HFFc6 (cell line): ENCODE results near the gene APP. TPM values are rescaled to one million over a fixed set of nuclear protein-coding genes. Genes with fewer than 3 reads are reported as not detected.

Experiments used
- DNase-seq: peaks from one replicate; pipeline ENCODE4 v3.0.0-alpha.2; 2018
- H3K27ac Mint-ChIP-seq: 2 replicates; pipeline ENCODE4 v1.8.0; 2020; ENCODE audit warnings: mild to moderate bottlenecking, mixed read lengths
- H3K27me3 Mint-ChIP-seq: 2 replicates; pipeline ENCODE4 v1.8.0; 2021; ENCODE audit warnings: mild to moderate bottlenecking, moderate library complexity, mixed read lengths; ENCODE audit not compliant: insufficient read depth
- H3K36me3 Mint-ChIP-seq: 2 replicates; pipeline ENCODE4 v1.8.0; 2021; ENCODE audit warnings: low read depth, mixed read lengths
- H3K4me1 Mint-ChIP-seq: 2 replicates; pipeline ENCODE4 v1.8.0; 2020; ENCODE audit warnings: low read depth, mixed read lengths
- H3K4me3 Mint-ChIP-seq: 2 replicates; pipeline ENCODE4 v1.8.0; 2020; ENCODE audit warnings: mild to moderate bottlenecking, moderate library complexity, mixed read lengths
- H3K9me3 Mint-ChIP-seq: 2 replicates; pipeline ENCODE4 v1.8.0; 2020; ENCODE audit warnings: mild to moderate bottlenecking, mixed read lengths
- CTCF ChIP-seq: fragments of 200-600 bp; sonication (generic); IDR thresholded peaks from 2 replicates; pipeline ENCODE4 v1.5.0; 2021; ENCODE audit warnings: antibody characterized with exemption, mild to moderate bottlenecking
- total RNA-seq, 6 experiments: library from RNA; stranded (reverse); fragmentation: NEBNext Ultra II Directional; extraction: Animal tissue kit (Norgen Biotek cat#: 25700); gene quantifications; 2 replicates in 1 of 6; 3 replicates in 5 of 6; pipeline ENCODE4 v1.2.3, GENCODE V29; 2021

The APP gene
- total RNA-seq, 6 experiments from 2014 or later, result 396 to 438 (median 425) TPM

- H3K9me3 Mint-ChIP-seq, result no peaks in the 10 kb centered on the region; the same call in 1 of the 2 replicates
- no peak overlapping the region for H3K27ac Mint-ChIP-seq
- H3K4me3 Mint-ChIP-seq, result no peak overlapping the region
Measured at GRCh38 chr21:25834381-25834780, 336.2 kb downstream of the APP start.

GRCh38 chr21:25831300-25831960 lies 339.1 kb downstream of the APP start:
- Mint-ChIP-seq H3K36me3 (no peaks in the 10 kb centered on the region), H3K27me3 (peaks cover 2% of the 10 kb centered on the region), H3K27ac (no peak overlapping the region), H3K9me3 (no peaks in the 10 kb centered on the region; the same call in 1 of the 2 replicates), H3K4me1 (no peaks in the 10 kb centered on the region), H3K4me3 (no peak overlapping the region)
- TF ChIP-seq CTCF, result no peak
- no peak for DNase-seq

More at GRCh38 chr21:25834381-25834780, 336.2 kb downstream of the APP start:
- Mint-ChIP-seq H3K36me3 (no peaks in the 10 kb centered on the region), H3K4me1 (peaks cover 15% of the 10 kb centered on the region; the same call in 1 of the 2 replicates), H3K27me3 (peaks cover 4% of the 10 kb centered on the region)
- TF ChIP-seq CTCF, result no peak
- no peak for DNase-seq
